Parietal lobe (tissue), 2 donors: ENCODE measurements around the gene RNASEL. TPM values are rescaled to one million over a fixed set of nuclear protein-coding genes. Genes with fewer than 3 reads are reported as not detected.

Source experiments
- small RNA-seq: library from RNA; depleted of rRNA; stranded (forward); fragments of <200 nt; gene quantifications from one replicate; pipeline ENCODE3, GENCODE V24; 2014; ENCODE audit warnings: low replicate concordance
- total RNA-seq: library from RNA; depleted of rRNA; stranded (reverse); fragments of >200 nt; gene quantifications from one replicate; pipeline ENCODE4 v1.2.3, GENCODE V29; 2014

The RNASEL gene
- 3.4 TPM for total RNA-seq

GRCh38 chr1:182588500-182589396 lies at the start of gene RNASEL:
RNASEL (minus strand) TSS chr1:182589256; CDS start chr1:182586806, 2,450 bp downstream.

GRCh38 chr1:182604175-182605164 lies 15.4 kb upstream of the RNASEL start, which contains the start of gene RGS16:
RGS16 (minus strand) TSS chr1:182604389; CDS start chr1:182604259, 130 bp downstream.

Small RNA genes lying within 50 kb of the gene (small RNA-seq; reads per million reads assigned to genes)
- gene RF00017, result not detected

Other genes starting within 250 kb of the RNASEL start
- gene GLUL, start 197.5 kb downstream of the RNASEL start, total RNA-seq, result 266 TPM
- gene TEDDM1, start 188.6 kb downstream of the RNASEL start, total RNA-seq, result not detected
- gene RGSL1, start 139.1 kb downstream of the RNASEL start, total RNA-seq, result not detected
- gene RGS16, start 15.1 kb upstream of the RNASEL start, total RNA-seq, result 0.94 TPM
- 10.3 TPM for gene RGS8, start 95.3 kb upstream of the RNASEL start, total RNA-seq
- 11.9 TPM for gene NPL, start 200.5 kb upstream of the RNASEL start, total RNA-seq